Esophagus squamous epithelium (tissue), 4 donors: ENCODE measurements around the gene CXorf65.
A peak's percentile ranks its signal among the peaks of the same experiment; 100 is the strongest.

Experiments
- CTCF ChIP-seq, 6 experiments: fragments of 450-650 bp in 4 of 6; fragments of 200-600 bp in 2 of 6; sonication (generic) in 2 of 6; IDR thresholded peaks; one replicate each; pipeline ENCODE4 v1.5.1; 2016 to 2019; ENCODE audit warnings: antibody characterized with exemption in 6 of 6, mild to moderate bottlenecking in 4 of 6, moderate library complexity in 4 of 6
- POLR2A ChIP-seq, 4 donors: fragments of 450-650 bp; IDR thresholded peaks; one replicate each; pipeline ENCODE4 v1.6.1; 2017; ENCODE audit warnings: antibody characterized with exemption in 4 of 4, mild to moderate bottlenecking in 4 of 4, moderate library complexity in 3 of 4

GRCh38 chrX:71095981-71096759, 10.4 kb downstream of the CXorf65 start:
- TF ChIP-seq CTCF (IDR thresholded peaks at IDR 0.05) = no peak
- TF ChIP-seq POLR2A (IDR thresholded peaks at IDR 0.05) = peak in 1 of 4 donors; percentile 10
